Osteoblast (primary cell): ENCODE results near the gene CCR5AS.

Experiments used
- DNase-seq: peaks from one replicate; pipeline ENCODE4 v3.0.0; 2011; ENCODE audit warnings: low spot score, mixed read lengths; ENCODE audit not compliant: insufficient read length; ENCODE audit errors: missing footprints
- H2AFZ ChIP-seq: 2 replicates; pipeline ENCODE4 v1.6.0; 2011; ENCODE audit warnings: mild to moderate bottlenecking, low read length
- H3K27ac ChIP-seq: 2 replicates; pipeline ENCODE4 v1.5.1; 2011; ENCODE audit warnings: mild to moderate bottlenecking, low read depth, low read length, moderate library complexity
- H3K27me3 ChIP-seq: 2 replicates; pipeline ENCODE4 v1.6.0; 2012; ENCODE audit warnings: mild to moderate bottlenecking, control low read depth, inconsistent platforms, low read length, moderate library complexity; ENCODE audit not compliant: insufficient read depth
- H3K36me3 ChIP-seq: 2 replicates; pipeline ENCODE4 v1.5.1; 2011; ENCODE audit warnings: mild to moderate bottlenecking, low read length, control low read depth, moderate library complexity; ENCODE audit not compliant: insufficient read depth
- H3K4me1 ChIP-seq: 2 replicates; pipeline ENCODE4 v1.5.1; 2011; ENCODE audit warnings: mild to moderate bottlenecking, low read length, control low read depth, moderate library complexity; ENCODE audit not compliant: insufficient read depth
- H3K4me2 ChIP-seq: 2 replicates; pipeline ENCODE4 v1.6.0; 2011; ENCODE audit warnings: mild to moderate bottlenecking, low read length; ENCODE audit not compliant: insufficient read depth
- H3K4me3 ChIP-seq: fragments of 200-600 bp; sonication (generic); 3 replicates; pipeline ENCODE4 v1.5.1; 2012; ENCODE audit warnings: mild to moderate bottlenecking, low read length, inconsistent platforms; ENCODE audit not compliant: insufficient read depth
- H3K79me2 ChIP-seq: 2 replicates; pipeline ENCODE4 v1.6.0; 2012; ENCODE audit warnings: mild to moderate bottlenecking, low read length, control low read depth, inconsistent platforms; ENCODE audit not compliant: insufficient read depth
- H3K9me3 ChIP-seq: 2 replicates; pipeline ENCODE4 v1.5.1; 2011; ENCODE audit warnings: low read depth, low read length, control low read depth
- H4K20me1 ChIP-seq: 2 replicates; pipeline ENCODE4 v1.6.0; 2012; ENCODE audit warnings: mild to moderate bottlenecking, low read length, control low read depth; ENCODE audit not compliant: insufficient read depth
- TF ChIP-seq, protein P1 (sequence below): IDR thresholded peaks from 2 replicates; pipeline ENCODE4 v1.5.1; 2011; ENCODE audit warnings: mild to moderate bottlenecking, low read depth, low read length, moderate library complexity; ENCODE audit errors: extremely low read depth

CCR5AS gene

DNA sequence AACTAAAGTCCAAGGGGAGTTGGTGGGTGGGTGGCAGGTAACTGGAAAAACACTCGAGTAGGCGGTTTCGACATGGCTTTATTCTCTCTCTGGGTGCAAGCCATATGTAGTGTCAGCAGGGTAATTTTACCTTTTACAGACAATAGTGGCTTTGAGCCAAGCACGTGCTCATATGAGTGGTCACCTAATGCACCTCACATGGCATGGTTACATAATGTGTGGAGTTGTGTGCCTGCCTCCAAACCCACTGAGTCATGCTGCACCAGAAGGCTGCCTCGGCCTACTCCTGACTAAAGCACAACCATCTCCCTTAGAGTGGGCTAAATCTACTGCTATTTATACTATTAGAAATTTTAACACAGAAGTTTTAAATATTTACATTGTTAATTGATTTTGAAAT, 16.7 kb upstream of the CCR5AS start:
- no peak overlapping the region for H3K4me2 ChIP-seq
- no peak overlapping the region for H2AFZ ChIP-seq
- no peaks in the 10 kb centered on the region for H3K4me1 ChIP-seq
- no peaks in the 10 kb centered on the region for H3K79me2 ChIP-seq
- no peak overlapping the region for H3K27ac ChIP-seq
- TF ChIP-seq, protein P1, sequence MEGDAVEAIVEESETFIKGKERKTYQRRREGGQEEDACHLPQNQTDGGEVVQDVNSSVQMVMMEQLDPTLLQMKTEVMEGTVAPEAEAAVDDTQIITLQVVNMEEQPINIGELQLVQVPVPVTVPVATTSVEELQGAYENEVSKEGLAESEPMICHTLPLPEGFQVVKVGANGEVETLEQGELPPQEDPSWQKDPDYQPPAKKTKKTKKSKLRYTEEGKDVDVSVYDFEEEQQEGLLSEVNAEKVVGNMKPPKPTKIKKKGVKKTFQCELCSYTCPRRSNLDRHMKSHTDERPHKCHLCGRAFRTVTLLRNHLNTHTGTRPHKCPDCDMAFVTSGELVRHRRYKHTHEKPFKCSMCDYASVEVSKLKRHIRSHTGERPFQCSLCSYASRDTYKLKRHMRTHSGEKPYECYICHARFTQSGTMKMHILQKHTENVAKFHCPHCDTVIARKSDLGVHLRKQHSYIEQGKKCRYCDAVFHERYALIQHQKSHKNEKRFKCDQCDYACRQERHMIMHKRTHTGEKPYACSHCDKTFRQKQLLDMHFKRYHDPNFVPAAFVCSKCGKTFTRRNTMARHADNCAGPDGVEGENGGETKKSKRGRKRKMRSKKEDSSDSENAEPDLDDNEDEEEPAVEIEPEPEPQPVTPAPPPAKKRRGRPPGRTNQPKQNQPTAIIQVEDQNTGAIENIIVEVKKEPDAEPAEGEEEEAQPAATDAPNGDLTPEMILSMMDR, result no peak
- no peaks in the 10 kb centered on the region for H4K20me1 ChIP-seq
- peaks cover 1% of the 10 kb centered on the region for H3K27me3 ChIP-seq
- no peaks in the 10 kb centered on the region for H3K36me3 ChIP-seq
- no peak overlapping the region for H3K4me3 ChIP-seq
- H3K9me3 ChIP-seq, result no peaks in the 10 kb centered on the region
- DNase-seq, result no peak

DNA sequence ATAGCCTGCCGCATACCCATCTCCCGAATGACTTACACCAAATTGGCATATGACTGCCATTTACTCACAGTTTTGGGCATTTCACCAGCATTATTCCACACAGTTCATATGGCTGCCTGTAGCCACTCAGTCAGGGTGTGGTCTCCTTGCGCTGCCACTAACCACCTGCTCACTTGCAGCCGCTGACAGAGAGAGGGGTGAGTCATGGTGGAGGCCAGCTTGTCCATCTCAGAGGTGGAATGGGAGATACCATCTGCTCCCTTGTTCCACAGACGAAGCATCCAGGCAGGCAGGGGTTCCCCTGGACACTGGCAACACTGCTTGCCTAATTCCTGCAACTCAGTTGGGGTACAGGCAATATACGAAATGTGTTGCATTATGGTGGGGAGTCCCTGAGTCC, 15.8 kb upstream of the CCR5AS start:
- Histone ChIP-seq H3K79me2 (no peaks in the 10 kb centered on the region), H4K20me1 (no peaks in the 10 kb centered on the region), H3K27ac (no peak overlapping the region), H3K4me1 (no peaks in the 10 kb centered on the region), H3K9me3 (no peaks in the 10 kb centered on the region), H3K27me3 (no peaks in the 10 kb centered on the region), H3K36me3 (no peaks in the 10 kb centered on the region), H3K4me2 (no peak overlapping the region), H2AFZ (no peak overlapping the region), H3K4me3 (no peak overlapping the region)
- DNase-seq, result no peak
- TF ChIP-seq, protein P1, result no peak

DNA sequence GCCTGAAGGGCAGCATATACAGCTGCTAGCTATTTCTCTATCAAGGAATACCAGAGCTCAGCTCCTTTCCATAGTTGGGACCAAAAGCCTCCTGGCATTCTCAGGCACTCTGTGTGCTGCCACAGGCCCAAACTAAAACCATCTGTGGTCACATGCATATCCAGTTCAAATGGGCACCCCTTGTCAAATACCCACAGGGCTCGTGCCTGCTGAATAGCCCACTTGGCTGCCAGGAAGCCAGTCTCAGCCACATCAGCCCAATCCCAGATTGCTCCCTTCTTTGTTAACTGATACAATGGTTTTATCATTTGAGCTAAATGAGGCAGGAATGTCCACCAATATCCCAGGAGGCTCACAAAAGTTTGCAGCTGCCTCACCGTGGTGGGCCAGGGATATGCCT, 14.1 kb upstream of the CCR5AS start:
- Histone ChIP-seq H3K4me3 (no peak overlapping the region), H3K4me1 (no peaks in the 10 kb centered on the region), H3K36me3 (no peaks in the 10 kb centered on the region), H2AFZ (no peak overlapping the region), H3K27me3 (peaks cover under 1% of the 10 kb centered on the region), H3K9me3 (no peaks in the 10 kb centered on the region), H3K79me2 (no peaks in the 10 kb centered on the region), H3K4me2 (no peak overlapping the region), H4K20me1 (no peaks in the 10 kb centered on the region), H3K27ac (no peak overlapping the region)
- TF ChIP-seq, protein P1, result no peak
- DNase-seq, result no peak

DNA sequence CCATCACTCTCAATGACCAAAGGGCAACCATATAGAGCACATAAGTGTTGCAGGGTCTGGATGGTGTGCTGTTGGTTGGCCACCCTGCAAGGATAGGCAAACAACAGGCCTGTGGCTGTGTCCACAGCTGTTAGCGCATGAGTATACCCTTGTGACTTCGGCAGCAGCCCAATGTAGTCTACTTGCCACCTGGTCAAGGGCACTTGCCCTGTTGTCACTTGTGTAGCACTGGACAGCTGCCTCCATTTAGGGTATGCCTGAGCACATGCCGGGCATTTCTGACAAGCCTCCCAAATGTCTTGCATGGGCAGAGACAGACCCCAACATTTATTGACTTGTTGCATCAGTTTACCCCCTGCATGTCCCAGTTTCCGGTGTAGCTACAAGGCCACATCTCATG, 12.9 kb upstream of the CCR5AS start:
- TF ChIP-seq, protein P1, result no peak
- H3K36me3 ChIP-seq, result no peaks in the 10 kb centered on the region

More for the DNA sequence above, 12.9 kb upstream of the CCR5AS start:
- Histone ChIP-seq H3K27me3 (peaks cover 7% of the 10 kb centered on the region), H2AFZ (no peak overlapping the region), H3K4me3 (no peak overlapping the region), H3K27ac (no peak overlapping the region), H3K79me2 (no peaks in the 10 kb centered on the region), H3K9me3 (no peaks in the 10 kb centered on the region), H3K4me1 (no peaks in the 10 kb centered on the region), H4K20me1 (no peaks in the 10 kb centered on the region), H3K4me2 (no peak overlapping the region)
- no peak for DNase-seq
